HCT116 (cell line): ENCODE data around the gene SRP68.

Experiments
- EGR1 ChIP-seq: IDR thresholded peaks from 2 replicates; pipeline ENCODE4 v1.6.1; 2012; ENCODE audit warnings: low read depth
- POLR2A ChIP-seq: IDR thresholded peaks from 2 replicates; pipeline ENCODE4 v1.7.0; 2011; ENCODE audit warnings: borderline replicate concordance; ENCODE audit not compliant: insufficient read depth, insufficient read length; ENCODE audit errors: extremely low read depth
- TF ChIP-seq, protein P1 (sequence below), 3 experiments: fragments of 200-600 bp in 1 of 3; sonication (generic) in 1 of 3; IDR thresholded peaks in 2 of 3; conservative IDR thresholded peaks in 1 of 3; 2 replicates each; pipeline ENCODE4 v1.5.1; 2012 to 2017; ENCODE audit warnings: low read depth in 2 of 3, low read length in 2 of 3, antibody characterized with exemption in 1 of 3, borderline replicate concordance in 1 of 3, control low read depth in 1 of 3, mild to moderate bottlenecking in 1 of 3, mixed read lengths in 1 of 3, mixed run types in 1 of 3, moderate library complexity in 1 of 3; ENCODE audit not compliant: insufficient read depth in 1 of 3

DNA sequence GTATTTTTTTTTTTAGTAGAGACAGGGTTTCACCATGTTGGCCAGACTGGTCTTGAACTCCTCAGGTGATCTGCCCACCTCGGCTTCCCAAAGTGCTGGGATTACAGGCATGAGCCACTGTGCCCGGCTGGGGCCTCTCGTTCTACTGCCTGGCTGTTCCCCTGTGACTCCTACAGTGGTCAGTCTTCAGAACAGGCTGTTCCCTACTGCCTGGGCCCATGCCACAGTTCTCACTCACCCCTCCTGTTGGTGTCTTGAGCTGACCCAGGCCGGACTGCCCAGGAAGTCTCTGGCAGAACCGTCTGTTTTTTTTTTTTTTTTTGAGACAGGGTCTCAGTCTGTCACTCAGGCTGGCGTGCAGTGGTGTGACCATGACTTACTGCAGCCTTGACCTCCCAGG is 68.4 kb downstream of the SRP68 start:
- TF ChIP-seq POLR2A (no peak), EGR1 (no peak)
- TF ChIP-seq, protein P1, sequence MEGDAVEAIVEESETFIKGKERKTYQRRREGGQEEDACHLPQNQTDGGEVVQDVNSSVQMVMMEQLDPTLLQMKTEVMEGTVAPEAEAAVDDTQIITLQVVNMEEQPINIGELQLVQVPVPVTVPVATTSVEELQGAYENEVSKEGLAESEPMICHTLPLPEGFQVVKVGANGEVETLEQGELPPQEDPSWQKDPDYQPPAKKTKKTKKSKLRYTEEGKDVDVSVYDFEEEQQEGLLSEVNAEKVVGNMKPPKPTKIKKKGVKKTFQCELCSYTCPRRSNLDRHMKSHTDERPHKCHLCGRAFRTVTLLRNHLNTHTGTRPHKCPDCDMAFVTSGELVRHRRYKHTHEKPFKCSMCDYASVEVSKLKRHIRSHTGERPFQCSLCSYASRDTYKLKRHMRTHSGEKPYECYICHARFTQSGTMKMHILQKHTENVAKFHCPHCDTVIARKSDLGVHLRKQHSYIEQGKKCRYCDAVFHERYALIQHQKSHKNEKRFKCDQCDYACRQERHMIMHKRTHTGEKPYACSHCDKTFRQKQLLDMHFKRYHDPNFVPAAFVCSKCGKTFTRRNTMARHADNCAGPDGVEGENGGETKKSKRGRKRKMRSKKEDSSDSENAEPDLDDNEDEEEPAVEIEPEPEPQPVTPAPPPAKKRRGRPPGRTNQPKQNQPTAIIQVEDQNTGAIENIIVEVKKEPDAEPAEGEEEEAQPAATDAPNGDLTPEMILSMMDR (IDR thresholded peaks at IDR 0.05 in 2 of 3, conservative IDR thresholded peaks at IDR 0.05 in 1 of 3; ENCODE audit: borderline replicate concordance in 1 of 3, insufficient read depth in 1 of 3, low read depth in 2 of 3, low read length in 2 of 3): no peak
